ENCODE data around the gene RFWD3. TPM values are rescaled to one million over a fixed set of nuclear protein-coding genes. Genes with fewer than 3 reads are reported as not detected.

The RFWD3 gene
- total and polyA plus RNA-seq, 2 of the 8 experiments (the other 6 are each of a cell fraction or from before 2014, with no cell fraction given) = 67.1 to 114 TPM

DNA sequence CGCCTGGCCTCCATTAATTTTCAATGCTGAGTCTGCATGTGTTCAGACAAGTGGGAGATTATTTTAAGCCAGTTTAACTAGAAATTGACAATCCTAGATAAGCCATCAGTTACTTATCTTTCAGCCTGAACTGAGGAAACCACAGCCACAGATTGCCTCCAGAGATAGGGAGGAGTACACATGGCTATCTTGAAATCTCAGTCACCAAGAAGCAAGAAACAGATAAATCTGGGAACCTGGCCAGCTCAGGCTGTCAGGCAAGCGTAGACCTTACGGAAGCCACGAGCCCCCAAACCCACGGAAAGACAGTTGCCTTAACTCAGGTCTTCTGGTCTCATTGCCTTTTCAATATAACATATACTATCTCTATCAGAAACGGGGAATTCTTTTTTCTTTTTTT is 57.7 kb downstream of the RFWD3 start (continued):
- TF ChIP-seq, protein P1, sequence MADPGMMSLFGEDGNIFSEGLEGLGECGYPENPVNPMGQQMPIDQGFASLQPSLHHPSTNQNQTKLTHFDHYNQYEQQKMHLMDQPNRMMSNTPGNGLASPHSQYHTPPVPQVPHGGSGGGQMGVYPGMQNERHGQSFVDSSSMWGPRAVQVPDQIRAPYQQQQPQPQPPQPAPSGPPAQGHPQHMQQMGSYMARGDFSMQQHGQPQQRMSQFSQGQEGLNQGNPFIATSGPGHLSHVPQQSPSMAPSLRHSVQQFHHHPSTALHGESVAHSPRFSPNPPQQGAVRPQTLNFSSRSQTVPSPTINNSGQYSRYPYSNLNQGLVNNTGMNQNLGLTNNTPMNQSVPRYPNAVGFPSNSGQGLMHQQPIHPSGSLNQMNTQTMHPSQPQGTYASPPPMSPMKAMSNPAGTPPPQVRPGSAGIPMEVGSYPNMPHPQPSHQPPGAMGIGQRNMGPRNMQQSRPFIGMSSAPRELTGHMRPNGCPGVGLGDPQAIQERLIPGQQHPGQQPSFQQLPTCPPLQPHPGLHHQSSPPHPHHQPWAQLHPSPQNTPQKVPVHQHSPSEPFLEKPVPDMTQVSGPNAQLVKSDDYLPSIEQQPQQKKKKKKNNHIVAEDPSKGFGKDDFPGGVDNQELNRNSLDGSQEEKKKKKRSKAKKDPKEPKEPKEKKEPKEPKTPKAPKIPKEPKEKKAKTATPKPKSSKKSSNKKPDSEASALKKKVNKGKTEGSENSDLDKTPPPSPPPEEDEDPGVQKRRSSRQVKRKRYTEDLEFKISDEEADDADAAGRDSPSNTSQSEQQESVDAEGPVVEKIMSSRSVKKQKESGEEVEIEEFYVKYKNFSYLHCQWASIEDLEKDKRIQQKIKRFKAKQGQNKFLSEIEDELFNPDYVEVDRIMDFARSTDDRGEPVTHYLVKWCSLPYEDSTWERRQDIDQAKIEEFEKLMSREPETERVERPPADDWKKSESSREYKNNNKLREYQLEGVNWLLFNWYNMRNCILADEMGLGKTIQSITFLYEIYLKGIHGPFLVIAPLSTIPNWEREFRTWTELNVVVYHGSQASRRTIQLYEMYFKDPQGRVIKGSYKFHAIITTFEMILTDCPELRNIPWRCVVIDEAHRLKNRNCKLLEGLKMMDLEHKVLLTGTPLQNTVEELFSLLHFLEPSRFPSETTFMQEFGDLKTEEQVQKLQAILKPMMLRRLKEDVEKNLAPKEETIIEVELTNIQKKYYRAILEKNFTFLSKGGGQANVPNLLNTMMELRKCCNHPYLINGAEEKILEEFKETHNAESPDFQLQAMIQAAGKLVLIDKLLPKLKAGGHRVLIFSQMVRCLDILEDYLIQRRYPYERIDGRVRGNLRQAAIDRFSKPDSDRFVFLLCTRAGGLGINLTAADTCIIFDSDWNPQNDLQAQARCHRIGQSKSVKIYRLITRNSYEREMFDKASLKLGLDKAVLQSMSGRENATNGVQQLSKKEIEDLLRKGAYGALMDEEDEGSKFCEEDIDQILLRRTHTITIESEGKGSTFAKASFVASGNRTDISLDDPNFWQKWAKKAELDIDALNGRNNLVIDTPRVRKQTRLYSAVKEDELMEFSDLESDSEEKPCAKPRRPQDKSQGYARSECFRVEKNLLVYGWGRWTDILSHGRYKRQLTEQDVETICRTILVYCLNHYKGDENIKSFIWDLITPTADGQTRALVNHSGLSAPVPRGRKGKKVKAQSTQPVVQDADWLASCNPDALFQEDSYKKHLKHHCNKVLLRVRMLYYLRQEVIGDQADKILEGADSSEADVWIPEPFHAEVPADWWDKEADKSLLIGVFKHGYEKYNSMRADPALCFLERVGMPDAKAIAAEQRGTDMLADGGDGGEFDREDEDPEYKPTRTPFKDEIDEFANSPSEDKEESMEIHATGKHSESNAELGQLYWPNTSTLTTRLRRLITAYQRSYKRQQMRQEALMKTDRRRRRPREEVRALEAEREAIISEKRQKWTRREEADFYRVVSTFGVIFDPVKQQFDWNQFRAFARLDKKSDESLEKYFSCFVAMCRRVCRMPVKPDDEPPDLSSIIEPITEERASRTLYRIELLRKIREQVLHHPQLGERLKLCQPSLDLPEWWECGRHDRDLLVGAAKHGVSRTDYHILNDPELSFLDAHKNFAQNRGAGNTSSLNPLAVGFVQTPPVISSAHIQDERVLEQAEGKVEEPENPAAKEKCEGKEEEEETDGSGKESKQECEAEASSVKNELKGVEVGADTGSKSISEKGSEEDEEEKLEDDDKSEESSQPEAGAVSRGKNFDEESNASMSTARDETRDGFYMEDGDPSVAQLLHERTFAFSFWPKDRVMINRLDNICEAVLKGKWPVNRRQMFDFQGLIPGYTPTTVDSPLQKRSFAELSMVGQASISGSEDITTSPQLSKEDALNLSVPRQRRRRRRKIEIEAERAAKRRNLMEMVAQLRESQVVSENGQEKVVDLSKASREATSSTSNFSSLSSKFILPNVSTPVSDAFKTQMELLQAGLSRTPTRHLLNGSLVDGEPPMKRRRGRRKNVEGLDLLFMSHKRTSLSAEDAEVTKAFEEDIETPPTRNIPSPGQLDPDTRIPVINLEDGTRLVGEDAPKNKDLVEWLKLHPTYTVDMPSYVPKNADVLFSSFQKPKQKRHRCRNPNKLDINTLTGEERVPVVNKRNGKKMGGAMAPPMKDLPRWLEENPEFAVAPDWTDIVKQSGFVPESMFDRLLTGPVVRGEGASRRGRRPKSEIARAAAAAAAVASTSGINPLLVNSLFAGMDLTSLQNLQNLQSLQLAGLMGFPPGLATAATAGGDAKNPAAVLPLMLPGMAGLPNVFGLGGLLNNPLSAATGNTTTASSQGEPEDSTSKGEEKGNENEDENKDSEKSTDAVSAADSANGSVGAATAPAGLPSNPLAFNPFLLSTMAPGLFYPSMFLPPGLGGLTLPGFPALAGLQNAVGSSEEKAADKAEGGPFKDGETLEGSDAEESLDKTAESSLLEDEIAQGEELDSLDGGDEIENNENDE (IDR thresholded peaks at IDR 0.05; ENCODE audit: insufficient replicate concordance, low read length) = no peak
- TF ChIP-seq EP300 (IDR thresholded peaks at IDR 0.05; ENCODE audit: borderline replicate concordance in 1 of 2, low read depth in 2 of 2, low read length in 2 of 2) (no peak), SP1 (IDR thresholded peaks at IDR 0.05; ENCODE audit: low read depth, low read length) (no peak), EGR1 (IDR thresholded peaks at IDR 0.05; ENCODE audit: borderline replicate concordance, low read depth, low read length) (no peak), HDAC2 (IDR thresholded peaks at IDR 0.05; ENCODE audit: borderline replicate concordance in 1 of 2, low read depth in 2 of 2, low read length in 2 of 2) (no peak), PHF8 (conservative IDR thresholded peaks at IDR 0.05; ENCODE audit: low read depth, low read length) (no peak), SRF (IDR thresholded peaks at IDR 0.05; ENCODE audit: low read depth, low read length) (no peak), SIN3A (conservative IDR thresholded peaks at IDR 0.05 in 1 of 2, IDR thresholded peaks at IDR 0.05 in 1 of 2; ENCODE audit: low read depth in 1 of 2, low read length in 2 of 2) (no peak)
- TF ChIP-seq, protein P2, sequence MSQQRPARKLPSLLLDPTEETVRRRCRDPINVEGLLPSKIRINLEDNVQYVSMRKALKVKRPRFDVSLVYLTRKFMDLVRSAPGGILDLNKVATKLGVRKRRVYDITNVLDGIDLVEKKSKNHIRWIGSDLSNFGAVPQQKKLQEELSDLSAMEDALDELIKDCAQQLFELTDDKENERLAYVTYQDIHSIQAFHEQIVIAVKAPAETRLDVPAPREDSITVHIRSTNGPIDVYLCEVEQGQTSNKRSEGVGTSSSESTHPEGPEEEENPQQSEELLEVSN (IDR thresholded peaks at IDR 0.05) = no peak

Measured in H1 (cell line).